ENCODE results near the gene CBFA2T2.

DNA sequence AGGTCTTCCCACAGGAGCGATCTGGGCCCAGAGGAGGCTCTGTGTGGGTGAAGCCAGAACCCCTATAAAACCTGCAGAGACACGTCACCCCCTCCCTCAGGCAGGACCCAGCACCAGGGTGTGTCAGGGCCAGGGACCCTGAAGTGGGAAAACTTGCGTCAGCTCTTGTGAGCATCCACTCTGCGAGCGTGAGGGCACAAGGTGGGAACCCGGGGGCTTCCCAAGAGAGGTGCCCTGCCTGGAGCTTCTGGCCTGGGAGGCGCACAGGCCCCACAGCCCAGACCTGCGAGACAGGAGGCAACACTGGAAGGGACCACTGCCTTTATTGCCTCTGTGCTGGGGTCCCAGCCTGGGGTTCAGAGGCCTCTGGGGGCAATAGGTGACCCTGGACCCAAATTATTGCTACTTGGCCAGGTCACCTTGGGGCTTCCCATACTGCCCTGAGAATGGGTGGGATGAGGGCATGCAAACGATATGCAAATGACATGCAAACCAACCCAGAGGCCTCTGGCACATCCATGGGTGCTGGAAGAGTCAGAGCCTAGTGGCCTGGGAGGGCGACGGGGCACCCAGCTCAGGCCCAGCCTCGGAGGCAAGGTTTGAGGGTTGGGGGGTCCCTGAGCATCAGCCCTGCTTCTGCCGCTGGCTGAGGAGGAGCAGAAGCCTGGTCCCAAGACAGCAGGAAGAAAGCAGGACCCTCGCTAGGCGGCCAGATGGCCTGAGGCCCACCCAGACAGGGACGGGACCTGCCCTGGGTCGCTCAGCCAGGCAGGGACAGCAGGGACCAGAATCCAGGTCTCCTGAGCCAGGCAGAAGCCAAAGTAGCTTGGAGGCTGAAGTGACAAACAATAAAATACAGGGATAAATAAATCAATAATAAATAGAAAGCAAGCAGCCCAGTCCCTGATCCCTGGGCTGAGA, 167.1 kb downstream of the CBFA2T2 start:
- TF ChIP-seq, protein P1, sequence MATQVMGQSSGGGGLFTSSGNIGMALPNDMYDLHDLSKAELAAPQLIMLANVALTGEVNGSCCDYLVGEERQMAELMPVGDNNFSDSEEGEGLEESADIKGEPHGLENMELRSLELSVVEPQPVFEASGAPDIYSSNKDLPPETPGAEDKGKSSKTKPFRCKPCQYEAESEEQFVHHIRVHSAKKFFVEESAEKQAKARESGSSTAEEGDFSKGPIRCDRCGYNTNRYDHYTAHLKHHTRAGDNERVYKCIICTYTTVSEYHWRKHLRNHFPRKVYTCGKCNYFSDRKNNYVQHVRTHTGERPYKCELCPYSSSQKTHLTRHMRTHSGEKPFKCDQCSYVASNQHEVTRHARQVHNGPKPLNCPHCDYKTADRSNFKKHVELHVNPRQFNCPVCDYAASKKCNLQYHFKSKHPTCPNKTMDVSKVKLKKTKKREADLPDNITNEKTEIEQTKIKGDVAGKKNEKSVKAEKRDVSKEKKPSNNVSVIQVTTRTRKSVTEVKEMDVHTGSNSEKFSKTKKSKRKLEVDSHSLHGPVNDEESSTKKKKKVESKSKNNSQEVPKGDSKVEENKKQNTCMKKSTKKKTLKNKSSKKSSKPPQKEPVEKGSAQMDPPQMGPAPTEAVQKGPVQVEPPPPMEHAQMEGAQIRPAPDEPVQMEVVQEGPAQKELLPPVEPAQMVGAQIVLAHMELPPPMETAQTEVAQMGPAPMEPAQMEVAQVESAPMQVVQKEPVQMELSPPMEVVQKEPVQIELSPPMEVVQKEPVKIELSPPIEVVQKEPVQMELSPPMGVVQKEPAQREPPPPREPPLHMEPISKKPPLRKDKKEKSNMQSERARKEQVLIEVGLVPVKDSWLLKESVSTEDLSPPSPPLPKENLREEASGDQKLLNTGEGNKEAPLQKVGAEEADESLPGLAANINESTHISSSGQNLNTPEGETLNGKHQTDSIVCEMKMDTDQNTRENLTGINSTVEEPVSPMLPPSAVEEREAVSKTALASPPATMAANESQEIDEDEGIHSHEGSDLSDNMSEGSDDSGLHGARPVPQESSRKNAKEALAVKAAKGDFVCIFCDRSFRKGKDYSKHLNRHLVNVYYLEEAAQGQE (IDR thresholded peaks at IDR 0.05; ENCODE audit: insufficient read depth in 1 of 2, low read depth in 2 of 2, low read length in 2 of 2), result no peak
- TF ChIP-seq POLR2AphosphoS5 (IDR thresholded peaks at IDR 0.05; ENCODE audit: low read depth, low read length), result no peak
- no peak for TF ChIP-seq FOXP2 (optimal IDR thresholded peaks at IDR 0.05; ENCODE audit: borderline replicate concordance, extremely low read depth, extremely low read length, insufficient read depth)
- TF ChIP-seq TAF1 (IDR thresholded peaks at IDR 0.05; ENCODE audit: borderline replicate concordance, insufficient read depth, low read length), result no peak

Data from PFSK-1 (cell line).